ENCODE measurements around the gene RNF152. TPM values are rescaled to one million over a fixed set of nuclear protein-coding genes. Genes with fewer than 3 reads are reported as not detected.

RNF152 gene
- total RNA-seq, 1 experiment from 2014 or later = 0.18 TPM

- in situ Hi-C loops (cut with HindIII; ENCODE audit: low pct_unique_long_range_greater_than_20kb, low sequenced_read_pairs) (no loop called here), intact Hi-C loops (cut with micrococcal nuclease; ENCODE audit: unreplicated experiment) (no loop called here)
- Histone ChIP-seq H3K27ac (ENCODE audit: low read length) (no peak overlapping the region), H3K9me3 (ENCODE audit: control insufficient read depth, insufficient read depth, low read depth, low read length) (no peaks in the 10 kb centered on the region), H3K4me1 (ENCODE audit: control insufficient read depth, insufficient read depth, low read length) (no peaks in the 10 kb centered on the region), H3K36me3 (ENCODE audit: control insufficient read depth, insufficient read depth, low read length) (no peaks in the 10 kb centered on the region), H3K27me3 (ENCODE audit: control insufficient read depth, insufficient read depth, low read length) (no peaks in the 10 kb centered on the region), H3K4me3 (ENCODE audit: low read depth in 2 of 2, low read length in 2 of 2) (no peak overlapping the region)
- no peak for TF ChIP-seq REST (IDR thresholded peaks at IDR 0.05; ENCODE audit: insufficient read depth in 1 of 2, low read depth in 2 of 2, low read length in 1 of 2)
- TF ChIP-seq SIN3A (IDR thresholded peaks at IDR 0.05; ENCODE audit: borderline replicate concordance, insufficient read depth, low read depth, low read length) = no peak
- TF ChIP-seq POLR2AphosphoS5 (IDR thresholded peaks at IDR 0.05; ENCODE audit: low read depth, low read length) = no peak
- no peak for TF ChIP-seq TCF7L2 (IDR thresholded peaks at IDR 0.05; ENCODE audit: low read depth, low read length)
- no TSS peak for BruUV-seq (replicated peaks)
- no peak for DNase-seq (ENCODE audit: low read depth, low spot score)
- ATAC-seq = no peak
- ChIA-PET POLR2A (no interaction called here), CTCF (no interaction called here)
These were observed 71.1 kb downstream of the RNF152 start for GRCh38 chr18:61821748-61822147.

GRCh38 chr18:61820882-61821281 lies 71.9 kb downstream of the RNF152 start:
- BruUV-seq (replicated peaks) = no TSS peak
- no peaks in the 10 kb centered on the region for H3K27me3 ChIP-seq (ENCODE audit: control insufficient read depth, insufficient read depth, low read length)

GRCh38 chr18:61817086-61817485 lies 75.7 kb downstream of the RNF152 start:
- in situ Hi-C loops (cut with HindIII; ENCODE audit: low pct_unique_long_range_greater_than_20kb, low sequenced_read_pairs) = no loop called here
- ATAC-seq = no peak

More at GRCh38 chr18:61820882-61821281, 71.9 kb downstream of the RNF152 start:
- ChIA-PET CTCF (interaction anchor here (0.7 kb wide), 1 partner anchor 239 kb away, joined by 5 read pairs; no protein-coding TSS in a partner anchor), POLR2A (interaction anchor here (0.7 kb wide), 1 partner anchor 240 kb away, joined by 4 read pairs; no protein-coding TSS in a partner anchor)
- Histone ChIP-seq H3K9me3 (ENCODE audit: control insufficient read depth, insufficient read depth, low read depth, low read length) (no peaks in the 10 kb centered on the region), H3K36me3 (ENCODE audit: control insufficient read depth, insufficient read depth, low read length) (no peaks in the 10 kb centered on the region), H3K27ac (ENCODE audit: low read length) (no peak overlapping the region), H3K4me1 (ENCODE audit: control insufficient read depth, insufficient read depth, low read length) (no peaks in the 10 kb centered on the region), H3K4me3 (ENCODE audit: low read depth in 2 of 2, low read length in 2 of 2) (no peak overlapping the region)
- no peak for TF ChIP-seq SIN3A (IDR thresholded peaks at IDR 0.05; ENCODE audit: borderline replicate concordance, insufficient read depth, low read depth, low read length)
- ATAC-seq (no peak), DNase-seq (ENCODE audit: low read depth, low spot score) (no peak)
- in situ Hi-C loops (cut with HindIII; ENCODE audit: low pct_unique_long_range_greater_than_20kb, low sequenced_read_pairs) (no loop called here), intact Hi-C loops (cut with micrococcal nuclease; ENCODE audit: unreplicated experiment) (no loop called here)

More at GRCh38 chr18:61817086-61817485, 75.7 kb downstream of the RNF152 start:
- ChIA-PET CTCF (no interaction called here), POLR2A (no interaction called here)
- no peaks in the 10 kb centered on the region for H3K9me3 ChIP-seq (ENCODE audit: control insufficient read depth, insufficient read depth, low read depth, low read length)
- no peaks in the 10 kb centered on the region for H3K4me1 ChIP-seq (ENCODE audit: control insufficient read depth, insufficient read depth, low read length)
- intact Hi-C loops (cut with micrococcal nuclease; ENCODE audit: unreplicated experiment) = no loop called here
- H3K36me3 ChIP-seq (ENCODE audit: control insufficient read depth, insufficient read depth, low read length) = no peaks in the 10 kb centered on the region
- no peak overlapping the region for H3K4me3 ChIP-seq (ENCODE audit: low read depth in 2 of 2, low read length in 2 of 2)
- no peak for TF ChIP-seq REST (IDR thresholded peaks at IDR 0.05; ENCODE audit: insufficient read depth in 1 of 2, low read depth in 2 of 2, low read length in 1 of 2)
- TF ChIP-seq SIN3A (IDR thresholded peaks at IDR 0.05; ENCODE audit: borderline replicate concordance, insufficient read depth, low read depth, low read length) = no peak
- no peak for TF ChIP-seq POLR2AphosphoS5 (IDR thresholded peaks at IDR 0.05; ENCODE audit: low read depth, low read length)
- no peak for TF ChIP-seq TCF7L2 (IDR thresholded peaks at IDR 0.05; ENCODE audit: low read depth, low read length)
- TF ChIP-seq CTCF (IDR thresholded peaks at IDR 0.05) = no peak
- no peaks in the 10 kb centered on the region for H3K27me3 ChIP-seq (ENCODE audit: control insufficient read depth, insufficient read depth, low read length)
- no TSS peak for BruUV-seq (replicated peaks)
- H3K27ac ChIP-seq (ENCODE audit: low read length) = no peak overlapping the region
- DNase-seq (ENCODE audit: low read depth, low spot score) = no peak

Data from Panc1 (cell line).